Body of pancreas (tissue), 4 donors: ENCODE results near the gene RPS6KA2. TPM values are rescaled to one million over a fixed set of nuclear protein-coding genes. Genes with fewer than 3 reads are reported as not detected.

Source experiments
- ATAC-seq: fragments of 150-250 bp; one replicate; pipeline ENCODE4 v1.9.1; 2016
- DNase-seq, 4 donors: peaks; one replicate each; pipeline ENCODE4 v3.0.0-alpha.2; 2019
- H3K27ac ChIP-seq, 4 donors: fragments of 200-600 bp; sonication (generic); 1 replicate in 3 of 4; 2 replicates in 1 of 4; pipeline versions ENCODE4 v1.5.1 to v1.6.1; 2016 to 2019; ENCODE audit warnings: mild to moderate bottlenecking in 1 of 4, mixed read lengths in 1 of 4, moderate library complexity in 1 of 4
- H3K27me3 ChIP-seq, 2 donors: fragments of 200-600 bp; sonication (generic); one replicate each; pipeline ENCODE4 v1.6.0; 2016; ENCODE audit warnings: mild to moderate bottlenecking in 1 of 2
- H3K36me3 ChIP-seq, 2 donors: fragments of 200-600 bp; sonication (generic); replicated peaks in 1 of 2; 2 replicates each; pipeline ENCODE4 v1.5.1; 2016; ENCODE audit warnings: low read depth in 2 of 2; ENCODE audit not compliant: insufficient read depth in 1 of 2
- H3K4me1 ChIP-seq: fragments of 200-600 bp; sonication (generic); one replicate; pipeline ENCODE4 v1.6.0; 2016
- H3K4me3 ChIP-seq, 2 donors: fragments of 200-600 bp; sonication (generic); 1 replicate in 1 of 2; 2 replicates in 1 of 2; pipeline ENCODE4 v1.5.1; 2016 to 2019
- H3K9me3 ChIP-seq, 3 donors: fragments of 200-600 bp; sonication (generic); 1 replicate in 2 of 3; 2 replicates in 1 of 3; pipeline ENCODE4 v1.5.1; 2016
- POLR2A ChIP-seq, 3 donors: fragments of 450-650 bp; IDR thresholded peaks; one replicate each; pipeline ENCODE4 v1.6.1; 2016; ENCODE audit warnings: antibody characterized with exemption in 3 of 3, mild to moderate bottlenecking in 2 of 3
- WGBS, 2 donors: methylation state at CpG; one replicate each; pipeline ENCODE4 v1.1.5; 2017; 5-methylcytosine and 5-hydroxymethylcytosine counted together
- intact Hi-C: fragments of 100-400 bp; cut with DNase I; formaldehyde crosslinking; loops from one replicate; pipeline ENCODE4 v1.15.1; 2023
- total RNA-seq, 2 donors: library from RNA; depleted of rRNA; stranded (reverse); fragments of >200 nt; gene quantifications; one replicate each; pipeline ENCODE4 v1.1.0, GENCODE V29; 2016
- TF ChIP-seq, protein P1 (sequence below), 7 experiments: fragments of 450-650 bp in 4 of 7; fragments of 200-600 bp in 3 of 7; sonication (generic) in 3 of 7; IDR thresholded peaks; one replicate each; pipeline ENCODE4 v1.5.1; 2016 to 2019; ENCODE audit warnings: antibody characterized with exemption in 7 of 7

Gene RPS6KA2
- total RNA-seq, 2 donors from 2014 or later = 24.4 to 53.7 TPM

DNA sequence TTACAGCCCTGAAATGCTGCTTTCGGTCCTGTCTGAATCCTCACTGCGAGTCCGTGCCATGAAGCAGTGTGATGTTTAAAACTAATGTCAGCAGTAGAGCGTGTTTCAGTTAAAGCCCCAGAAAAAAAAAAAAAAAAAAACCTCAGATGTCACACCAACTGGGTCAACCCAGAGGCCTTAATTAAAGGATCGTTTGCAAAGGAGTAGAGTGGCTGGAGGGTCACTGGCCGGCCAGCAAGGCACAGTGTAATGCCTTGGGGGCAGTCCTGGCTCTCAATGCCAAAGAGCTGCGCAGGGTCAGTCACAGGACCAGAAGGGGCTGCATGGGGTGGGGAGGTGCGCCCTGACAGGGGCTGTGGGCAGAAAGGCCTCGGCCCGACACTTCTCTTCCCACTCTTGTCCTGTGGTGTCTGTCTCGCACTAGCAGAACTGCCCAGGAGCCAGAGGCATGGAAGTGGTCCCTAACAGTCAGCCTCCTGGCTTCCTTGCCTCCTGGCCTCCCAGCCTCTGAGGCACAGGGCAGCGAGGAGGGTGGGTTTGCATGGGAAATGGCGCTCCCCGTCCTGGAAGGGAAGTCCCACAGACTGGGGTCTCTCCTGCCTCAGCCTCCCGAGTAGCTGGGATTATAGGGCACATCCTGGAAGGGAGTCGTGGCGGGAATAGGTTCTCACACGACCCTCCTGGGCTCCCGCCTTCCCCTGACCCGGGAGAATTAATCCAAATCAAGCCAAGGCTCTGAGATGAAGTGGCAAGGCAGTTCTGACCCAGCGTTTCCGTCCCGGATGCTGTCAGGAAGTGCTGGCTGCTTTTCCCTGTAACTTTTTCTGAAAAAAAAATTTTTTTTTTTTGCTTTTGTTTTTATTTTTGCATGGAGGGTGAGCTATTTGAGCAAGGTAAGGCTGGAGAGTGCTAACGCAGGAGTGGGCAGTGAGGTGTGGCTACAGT is 190.6 kb downstream of the RPS6KA2 start:
- peaks cover 0 to 2% of the 10 kb centered on the region in 2 donors for H3K36me3 ChIP-seq
- ATAC-seq = no peak

GRCh38 chr6:166435574-166435973 is 191.5 kb downstream of the RPS6KA2 start:
- TF ChIP-seq, protein P1, sequence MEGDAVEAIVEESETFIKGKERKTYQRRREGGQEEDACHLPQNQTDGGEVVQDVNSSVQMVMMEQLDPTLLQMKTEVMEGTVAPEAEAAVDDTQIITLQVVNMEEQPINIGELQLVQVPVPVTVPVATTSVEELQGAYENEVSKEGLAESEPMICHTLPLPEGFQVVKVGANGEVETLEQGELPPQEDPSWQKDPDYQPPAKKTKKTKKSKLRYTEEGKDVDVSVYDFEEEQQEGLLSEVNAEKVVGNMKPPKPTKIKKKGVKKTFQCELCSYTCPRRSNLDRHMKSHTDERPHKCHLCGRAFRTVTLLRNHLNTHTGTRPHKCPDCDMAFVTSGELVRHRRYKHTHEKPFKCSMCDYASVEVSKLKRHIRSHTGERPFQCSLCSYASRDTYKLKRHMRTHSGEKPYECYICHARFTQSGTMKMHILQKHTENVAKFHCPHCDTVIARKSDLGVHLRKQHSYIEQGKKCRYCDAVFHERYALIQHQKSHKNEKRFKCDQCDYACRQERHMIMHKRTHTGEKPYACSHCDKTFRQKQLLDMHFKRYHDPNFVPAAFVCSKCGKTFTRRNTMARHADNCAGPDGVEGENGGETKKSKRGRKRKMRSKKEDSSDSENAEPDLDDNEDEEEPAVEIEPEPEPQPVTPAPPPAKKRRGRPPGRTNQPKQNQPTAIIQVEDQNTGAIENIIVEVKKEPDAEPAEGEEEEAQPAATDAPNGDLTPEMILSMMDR (IDR thresholded peaks at IDR 0.05) = no peak
- TF ChIP-seq POLR2A (IDR thresholded peaks at IDR 0.05) = no peak
- no peaks in the 10 kb centered on the region for H3K27me3 ChIP-seq
- no peak overlapping the region for H3K27ac ChIP-seq
- intact Hi-C loops = no loop called here
- H3K4me3 ChIP-seq = no peak overlapping the region
- ATAC-seq = no peak
- H3K9me3 ChIP-seq = no peaks in the 10 kb centered on the region
- peak in 2 of 4 donors; percentile 28 to 35 for DNase-seq
- WGBS, 2 donors = 58 to 79% methylated on average over 10 of the region's 10 CpGs
- H3K36me3 ChIP-seq = peaks cover 0 to 2% of the 10 kb centered on the region in 2 donors
- H3K4me1 ChIP-seq = no peaks in the 10 kb centered on the region

More for the DNA sequence above, 190.6 kb downstream of the RPS6KA2 start:
- no peak for DNase-seq
- 85 to 88% methylated on average over 17 to 24 of the region's 24 CpGs for WGBS, 2 donors
- Histone ChIP-seq H3K27ac (no peak overlapping the region), H3K9me3 (no peaks in the 10 kb centered on the region), H3K27me3 (no peaks in the 10 kb centered on the region), H3K4me1 (no peaks in the 10 kb centered on the region), H3K4me3 (no peak overlapping the region)
- intact Hi-C loops = no loop called here
- TF ChIP-seq, protein P1 (IDR thresholded peaks at IDR 0.05) = no peak

DNA sequence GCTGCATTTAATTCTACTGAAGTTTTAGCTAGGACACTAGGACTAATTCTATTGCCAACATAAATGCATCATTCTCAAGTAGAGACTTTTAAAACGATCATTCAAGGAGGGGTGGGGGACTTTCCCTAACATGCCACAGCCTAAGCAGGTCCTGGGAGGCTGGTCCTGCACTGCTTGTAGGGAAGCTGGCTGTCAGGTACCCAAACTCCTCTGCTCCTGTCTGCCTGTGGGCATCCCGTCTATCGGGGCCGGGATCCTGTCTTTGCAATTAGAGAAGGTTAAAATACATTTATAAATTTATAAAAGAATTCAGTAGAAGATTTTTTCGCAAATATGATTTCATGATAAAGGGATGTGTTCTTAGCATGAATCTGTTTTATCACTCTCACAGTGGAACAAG is 192.7 kb downstream of the RPS6KA2 start:
- WGBS, 2 donors = 89 to 90% methylated on average over 5 of the region's 5 CpGs
- intact Hi-C loops = no loop called here
- Histone ChIP-seq H3K27ac (no peak overlapping the region), H3K27me3 (no peaks in the 10 kb centered on the region), H3K4me1 (no peaks in the 10 kb centered on the region), H3K36me3 (peaks cover 0 to 2% of the 10 kb centered on the region in 2 donors), H3K4me3 (no peak overlapping the region), H3K9me3 (no peaks in the 10 kb centered on the region)
- TF ChIP-seq, protein P1 (IDR thresholded peaks at IDR 0.05) = no peak
- TF ChIP-seq POLR2A (IDR thresholded peaks at IDR 0.05) = no peak
- DNase-seq = no peak
- no peak for ATAC-seq

GRCh38 chr6:166433096-166433495 is 194.0 kb downstream of the RPS6KA2 start:
- no peaks in the 10 kb centered on the region for H3K4me1 ChIP-seq
- TF ChIP-seq POLR2A (IDR thresholded peaks at IDR 0.05) = no peak
- TF ChIP-seq, protein P1 (IDR thresholded peaks at IDR 0.05) = no peak
- H3K27ac ChIP-seq = no peak overlapping the region
- intact Hi-C loops = no loop called here
- WGBS, 2 donors = 93 to 98% methylated on average over 7 to 10 of the region's 10 CpGs
- H3K4me3 ChIP-seq = no peak overlapping the region
- ATAC-seq (no peak), DNase-seq (no peak)
- no peaks in the 10 kb centered on the region for H3K27me3 ChIP-seq
- H3K36me3 ChIP-seq = peaks cover 0 to 2% of the 10 kb centered on the region in 2 donors
- H3K9me3 ChIP-seq = no peaks in the 10 kb centered on the region
